Measurements from ENCODE around the gene HOXB3.

The HOXB3 gene

GRCh38 chr17:48597778-48598631 is 8.0 kb upstream of the HOXB3 start:
- DNase-seq (ENCODE audit: low read depth) = no peak

DNA sequence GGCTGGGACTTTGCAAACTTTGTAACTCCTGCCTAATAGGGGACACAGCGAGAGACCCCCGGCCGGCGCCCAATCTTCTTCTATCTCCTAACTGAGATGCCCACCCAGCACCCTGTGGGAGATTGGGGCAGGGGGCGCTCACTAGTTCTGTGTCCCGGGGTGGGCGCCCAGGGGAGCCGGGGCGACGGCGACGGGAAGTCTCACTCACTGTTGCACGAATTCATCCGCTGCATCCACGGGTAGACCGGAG is 7.4 kb upstream of the HOXB3 start:
- DNase-seq (ENCODE audit: low read depth) = no peak

DNA sequence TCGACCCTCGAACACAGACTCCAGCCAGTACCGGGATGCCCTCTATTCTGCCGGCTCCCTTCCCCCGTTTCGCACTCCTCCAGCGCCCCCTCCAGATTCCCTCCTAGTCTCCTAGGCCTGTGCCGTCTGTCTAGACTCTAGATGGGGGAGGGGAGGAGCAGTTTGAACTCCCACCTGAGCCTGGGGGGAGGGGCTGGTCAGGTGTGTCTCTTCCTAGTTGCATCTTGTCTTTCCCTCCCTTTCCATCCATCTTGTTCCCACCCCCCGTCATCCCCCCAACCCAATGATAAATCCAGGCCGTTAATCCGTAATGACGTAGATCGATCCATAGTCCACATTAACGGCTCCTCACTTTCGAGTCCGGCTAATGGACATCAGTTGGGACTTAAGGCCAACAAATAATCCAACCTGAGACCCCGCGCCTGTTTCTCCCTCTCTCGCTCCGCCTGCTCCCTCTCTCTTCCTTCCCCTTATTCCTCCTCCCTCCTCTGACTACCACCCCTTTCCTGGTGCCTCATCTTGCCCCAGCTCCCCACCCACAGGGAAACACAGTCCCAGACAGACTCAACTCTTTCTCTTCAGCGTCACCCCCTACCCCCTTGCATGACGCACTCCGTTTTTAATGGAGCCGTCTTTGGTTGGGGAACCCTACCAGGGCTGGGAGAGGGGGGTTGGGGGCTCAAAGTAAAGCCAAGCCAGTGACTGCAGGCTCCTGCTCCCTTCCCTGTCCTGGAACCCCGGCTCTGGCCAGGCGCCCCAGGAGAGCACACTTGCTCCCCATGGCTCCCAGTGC is 6.9 kb upstream of the HOXB3 start:
- no peak for DNase-seq (ENCODE audit: low read depth)

GRCh38 chr17:48596000-48596734 is 6.1 kb upstream of the HOXB3 start:
- no peak for DNase-seq (ENCODE audit: low read depth)

DNA sequence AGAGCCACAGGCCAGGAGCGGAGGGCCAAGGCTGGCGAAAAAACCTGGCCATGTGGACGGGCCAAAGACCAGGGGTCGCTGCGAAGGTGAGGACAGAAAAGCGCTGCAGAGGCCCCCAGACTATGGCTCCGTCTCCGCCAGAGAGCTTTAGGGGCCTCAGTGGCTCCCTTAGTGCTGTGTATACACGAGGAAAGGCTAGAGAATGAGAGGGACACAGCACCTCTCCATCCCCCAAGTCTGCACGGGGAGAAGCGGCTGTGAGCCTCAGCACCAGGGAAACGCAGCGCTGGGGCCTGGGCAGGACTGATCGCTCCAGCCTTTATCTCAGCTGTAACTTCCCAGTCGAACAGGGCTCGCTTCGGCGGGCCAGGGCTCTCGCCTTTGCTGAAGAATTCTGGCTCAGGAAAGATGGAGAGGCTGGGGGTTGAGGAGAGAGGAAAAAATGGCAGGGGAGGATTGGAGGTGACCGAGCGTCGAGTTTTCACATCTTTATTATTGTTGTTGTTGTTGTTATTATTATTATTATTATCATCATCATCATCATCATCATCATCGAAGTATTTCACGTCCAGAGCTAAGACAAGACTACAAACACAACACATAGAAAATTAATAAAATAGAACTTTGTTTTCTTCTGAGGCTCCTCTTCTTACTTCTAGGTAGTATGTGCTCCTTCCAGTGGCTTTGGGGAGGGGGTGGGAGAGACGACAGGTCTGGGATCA is 5.4 kb upstream of the HOXB3 start:
- DNase-seq (ENCODE audit: low read depth) = no peak

GRCh38 chr17:48594538-48595277 is 4.7 kb upstream of the HOXB3 start:
- no peak for DNase-seq (ENCODE audit: low read depth)

DNA sequence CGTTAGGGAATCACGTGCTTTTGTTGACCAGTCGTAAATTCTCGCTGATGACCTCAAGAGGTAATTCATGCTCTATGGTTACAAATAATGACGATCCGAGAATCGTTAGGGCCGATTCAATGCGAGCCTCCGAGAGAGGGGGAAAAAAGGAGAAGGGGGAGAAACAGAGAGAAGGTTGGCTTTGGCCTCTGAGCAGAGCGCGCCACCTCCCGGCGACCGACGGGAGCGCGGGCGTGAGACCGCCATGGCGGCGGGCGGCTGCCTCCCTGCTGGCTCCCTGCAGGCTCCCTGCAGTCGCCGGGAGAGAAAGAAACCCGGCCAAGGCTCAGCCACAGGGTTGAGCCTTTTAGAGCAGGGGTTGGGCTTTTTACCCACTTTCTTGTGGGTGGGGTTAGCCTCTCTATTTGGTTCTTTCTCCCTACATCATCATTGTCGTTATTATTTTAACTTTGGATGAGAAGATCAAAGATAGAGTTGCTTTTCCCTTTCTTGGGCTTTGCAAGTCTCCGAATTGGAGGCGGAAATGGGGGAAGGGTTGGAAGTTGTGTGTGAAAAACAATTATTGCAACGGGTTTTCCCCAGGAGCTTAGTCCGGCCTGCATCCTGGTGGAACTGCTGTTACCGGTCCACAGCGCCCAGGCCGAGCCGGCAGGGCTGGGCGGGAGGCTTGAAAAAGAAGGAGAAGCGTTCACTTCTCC is 3.9 kb upstream of the HOXB3 start:
- DNase-seq (ENCODE audit: low read depth) = peak; percentile 67

DNA sequence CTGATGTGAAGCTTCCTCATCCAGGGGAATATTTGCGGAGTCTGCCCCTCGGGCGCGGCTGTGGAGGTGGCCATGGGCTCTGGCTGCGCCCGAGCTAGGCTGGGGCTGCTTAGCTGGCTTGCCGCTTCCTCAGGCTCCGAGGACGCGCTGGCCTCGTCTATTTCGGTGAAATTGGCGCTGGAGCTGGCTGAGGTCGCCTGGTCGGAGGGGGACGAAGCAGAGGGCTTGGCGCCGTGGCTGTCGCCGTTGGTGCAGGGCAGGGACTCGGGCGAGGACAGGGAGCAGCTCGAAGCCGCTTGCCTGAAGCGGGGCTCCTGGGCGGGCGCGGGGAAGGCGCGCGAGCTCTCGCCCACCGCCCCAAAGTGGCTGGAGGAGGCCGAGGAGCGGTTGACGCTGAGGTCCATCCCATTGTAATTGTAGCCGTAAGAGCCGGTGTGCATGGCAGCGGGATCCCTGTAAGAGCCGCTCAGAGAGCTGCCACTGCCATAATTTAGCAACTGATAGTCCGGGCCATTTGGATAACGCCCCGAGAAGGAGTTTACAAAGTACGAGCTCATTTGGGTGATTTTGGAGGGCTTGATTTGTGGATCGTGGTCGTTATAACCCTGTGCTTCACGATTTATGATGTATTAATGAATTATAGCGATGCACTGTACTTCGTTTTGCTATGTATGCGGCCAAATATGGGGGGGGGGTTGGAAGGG is 3.2 kb upstream of the HOXB3 start, which contains the start of gene HOXB5:
Gene HOXB5 (minus strand): TSS at position 654 of the 704 bp plus-strand sequence. CDS start 97 bp downstream, at position 557.
- no peak for DNase-seq (ENCODE audit: low read depth)

DNA sequence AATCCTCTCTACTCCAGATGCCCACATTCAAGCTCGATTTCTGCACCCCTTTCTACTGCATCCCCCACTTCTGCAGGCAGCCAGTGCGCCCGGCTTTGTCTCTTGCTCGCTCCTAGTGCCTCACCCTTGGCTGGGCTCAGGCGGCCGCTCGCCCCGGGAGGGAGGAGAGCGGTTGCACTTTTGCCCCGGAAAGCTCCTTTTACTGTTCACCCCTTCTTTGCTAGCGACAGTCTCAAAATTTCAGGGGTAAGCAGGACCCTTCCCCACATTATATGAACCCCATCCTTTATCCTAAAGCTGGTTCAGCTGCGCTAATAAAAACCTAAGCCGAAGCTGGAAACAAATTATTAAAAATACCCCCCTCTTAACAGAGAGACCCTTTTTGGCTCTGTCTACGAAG is 2.5 kb upstream of the HOXB3 start:
- DNase-seq (ENCODE audit: low read depth) = no peak

- no peak for DNase-seq (ENCODE audit: low read depth)
Observed at GRCh38 chr17:48592057-48592514, 2.0 kb upstream of the HOXB3 start.

GRCh38 chr17:48591255-48592056 is 1.4 kb upstream of the HOXB3 start:
- no peak for DNase-seq (ENCODE audit: low read depth)

- DNase-seq (ENCODE audit: low read depth) = no peak
Observed at GRCh38 chr17:48590607-48591161, 643 bp upstream of the HOXB3 start.

GRCh38 chr17:48589060-48589830 is 796 bp downstream of the HOXB3 start:
- no peak for DNase-seq (ENCODE audit: low read depth)

- DNase-seq (ENCODE audit: low read depth) = no peak
Observed at GRCh38 chr17:48588528-48588927, 1.5 kb downstream of the HOXB3 start.

DNA sequence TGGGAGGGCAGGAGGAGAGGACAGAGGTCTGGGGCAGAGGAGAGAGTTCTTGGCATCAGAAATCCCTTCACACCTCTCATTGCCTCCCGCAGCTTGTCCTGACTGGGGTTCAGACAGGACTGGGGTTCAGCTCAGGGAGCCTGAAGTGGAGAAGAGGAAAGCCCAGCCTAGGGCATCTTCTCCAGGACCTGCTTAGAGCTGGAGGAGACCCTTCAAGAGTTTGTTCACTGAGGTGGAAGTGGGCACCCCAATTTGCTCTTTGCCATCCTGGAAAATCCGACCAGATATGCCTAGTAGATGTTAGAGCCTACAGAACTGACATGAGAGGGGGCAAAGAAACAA is 2.0 kb downstream of the HOXB3 start:
- no peak for DNase-seq (ENCODE audit: low read depth)

- DNase-seq (ENCODE audit: low read depth) = no peak
Observed at GRCh38 chr17:48587276-48588073, 2.6 kb downstream of the HOXB3 start.

All from EH (cell line).